Thyroid gland (tissue), 4 donors: ENCODE data around the gene METTL1.

Source experiments
- POLR2A ChIP-seq, 2 donors: fragments of 450-650 bp; IDR thresholded peaks; one replicate each; pipeline ENCODE4 v1.6.1; 2017; ENCODE audit warnings: antibody characterized with exemption in 2 of 2, mild to moderate bottlenecking in 2 of 2, moderate library complexity in 1 of 2
- TF ChIP-seq, protein P1 (sequence below), 6 experiments: fragments of 200-600 bp in 3 of 6; fragments of 450-650 bp in 3 of 6; sonication (generic) in 3 of 6; IDR thresholded peaks; one replicate each; pipeline ENCODE4 v1.5.1; 2016 to 2019; ENCODE audit warnings: antibody characterized with exemption in 6 of 6, mild to moderate bottlenecking in 2 of 6, inconsistent platforms in 1 of 6, moderate library complexity in 1 of 6

DNA sequence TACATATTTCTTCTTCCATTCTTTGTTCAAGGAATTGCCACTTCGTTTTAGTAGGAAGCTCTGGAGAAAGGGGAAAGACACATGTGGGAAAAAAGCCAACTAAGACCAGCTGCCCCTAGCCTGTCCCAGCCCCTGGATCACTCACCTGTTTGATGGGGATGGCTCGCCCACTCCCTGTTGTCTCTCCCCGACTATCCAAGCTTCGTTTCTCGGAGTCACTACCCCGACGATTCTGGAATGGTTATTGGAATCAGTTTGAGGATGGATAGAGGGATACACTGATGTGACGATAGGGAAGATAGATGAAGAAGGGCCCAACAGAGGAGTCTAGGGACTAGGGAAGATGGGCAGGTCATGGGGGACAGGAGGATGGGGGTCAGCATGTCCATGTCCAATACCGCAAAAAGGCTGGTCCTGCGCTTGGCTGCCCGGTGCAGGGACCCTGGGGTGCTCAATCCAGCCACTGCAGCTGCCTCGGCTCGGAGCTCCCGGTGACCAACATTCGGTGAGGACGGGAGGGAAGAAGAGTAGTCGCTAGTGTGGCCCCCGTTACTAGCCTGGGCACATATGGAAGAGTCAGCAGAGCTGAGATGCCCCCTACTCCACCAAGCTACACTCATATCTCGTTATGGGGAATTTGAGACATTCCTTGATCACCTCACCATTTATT is 40.4 kb downstream of the METTL1 start:
- TF ChIP-seq, protein P1, sequence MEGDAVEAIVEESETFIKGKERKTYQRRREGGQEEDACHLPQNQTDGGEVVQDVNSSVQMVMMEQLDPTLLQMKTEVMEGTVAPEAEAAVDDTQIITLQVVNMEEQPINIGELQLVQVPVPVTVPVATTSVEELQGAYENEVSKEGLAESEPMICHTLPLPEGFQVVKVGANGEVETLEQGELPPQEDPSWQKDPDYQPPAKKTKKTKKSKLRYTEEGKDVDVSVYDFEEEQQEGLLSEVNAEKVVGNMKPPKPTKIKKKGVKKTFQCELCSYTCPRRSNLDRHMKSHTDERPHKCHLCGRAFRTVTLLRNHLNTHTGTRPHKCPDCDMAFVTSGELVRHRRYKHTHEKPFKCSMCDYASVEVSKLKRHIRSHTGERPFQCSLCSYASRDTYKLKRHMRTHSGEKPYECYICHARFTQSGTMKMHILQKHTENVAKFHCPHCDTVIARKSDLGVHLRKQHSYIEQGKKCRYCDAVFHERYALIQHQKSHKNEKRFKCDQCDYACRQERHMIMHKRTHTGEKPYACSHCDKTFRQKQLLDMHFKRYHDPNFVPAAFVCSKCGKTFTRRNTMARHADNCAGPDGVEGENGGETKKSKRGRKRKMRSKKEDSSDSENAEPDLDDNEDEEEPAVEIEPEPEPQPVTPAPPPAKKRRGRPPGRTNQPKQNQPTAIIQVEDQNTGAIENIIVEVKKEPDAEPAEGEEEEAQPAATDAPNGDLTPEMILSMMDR (IDR thresholded peaks at IDR 0.05), result no peak
- no peak for TF ChIP-seq POLR2A (IDR thresholded peaks at IDR 0.05)
